Esophagus squamous epithelium (tissue), 5 donors: Measurements from ENCODE around the gene LIN28B. TPM values are rescaled to one million over a fixed set of nuclear protein-coding genes. Genes with fewer than 3 reads are reported as not detected.

Experiments
- DNase-seq: peaks from one replicate; lab custom pipeline; 2025; lab: John Stamatoyannopoulos, UW
- H3K27ac ChIP-seq, 4 donors: fragments of 200-600 bp; sonication (generic); one replicate each; pipeline ENCODE4 v1.5.1; 2016 to 2019; ENCODE audit warnings: mild to moderate bottlenecking in 1 of 4
- H3K27me3 ChIP-seq, 4 donors: fragments of 200-600 bp; sonication (generic); 1 replicate in 3 of 4; 2 replicates in 1 of 4; pipeline versions ENCODE4 v1.5.1 to v1.6.0; 2017 to 2021; ENCODE audit warnings: antibody characterized with exemption in 1 of 4
- H3K36me3 ChIP-seq, 3 donors: fragments of 200-600 bp; sonication (generic); one replicate each; pipeline ENCODE4 v1.5.1; 2016 to 2019
- H3K4me1 ChIP-seq, 3 donors: fragments of 200-600 bp; sonication (generic); one replicate each; pipeline ENCODE4 v1.5.1; 2017 to 2019
- H3K4me3 ChIP-seq, 4 donors: fragments of 200-600 bp; sonication (generic); 1 replicate in 3 of 4; 2 replicates in 1 of 4; pipeline ENCODE4 v1.5.1; 2016 to 2019; ENCODE audit warnings: mild to moderate bottlenecking in 2 of 4, moderate library complexity in 1 of 4
- H3K9me3 ChIP-seq, 3 donors: fragments of 200-600 bp; sonication (generic); one replicate each; pipeline ENCODE4 v1.5.1; 2016 to 2019
- CTCF ChIP-seq, 6 experiments: fragments of 450-650 bp in 4 of 6; fragments of 200-600 bp in 2 of 6; sonication (generic) in 2 of 6; IDR thresholded peaks; one replicate each; pipeline ENCODE4 v1.5.1; 2016 to 2019; ENCODE audit warnings: antibody characterized with exemption in 6 of 6, mild to moderate bottlenecking in 4 of 6, moderate library complexity in 4 of 6
- POLR2A ChIP-seq, 4 donors: fragments of 450-650 bp; IDR thresholded peaks; one replicate each; pipeline ENCODE4 v1.6.1; 2017; ENCODE audit warnings: antibody characterized with exemption in 4 of 4, mild to moderate bottlenecking in 4 of 4, moderate library complexity in 3 of 4
- WGBS, 2 donors: methylation state at CpG; one replicate each; pipeline ENCODE4 v1.1.5; 2018; 5-methylcytosine and 5-hydroxymethylcytosine counted together
- intact Hi-C: fragments of 100-400 bp; cut with DNase I; formaldehyde crosslinking; loops from one replicate; pipeline ENCODE4 v1.15.0; 2022
- total RNA-seq, 4 donors: library from RNA; depleted of rRNA; stranded (reverse); fragments of >200 nt; gene quantifications; one replicate each; pipeline ENCODE4 v1.1.0, GENCODE V29; 2016
- donor health status: DM: yes; HTN: yes; CAD: no.

The LIN28B gene
- total RNA-seq, 4 donors from 2014 or later = not detected

DNA sequence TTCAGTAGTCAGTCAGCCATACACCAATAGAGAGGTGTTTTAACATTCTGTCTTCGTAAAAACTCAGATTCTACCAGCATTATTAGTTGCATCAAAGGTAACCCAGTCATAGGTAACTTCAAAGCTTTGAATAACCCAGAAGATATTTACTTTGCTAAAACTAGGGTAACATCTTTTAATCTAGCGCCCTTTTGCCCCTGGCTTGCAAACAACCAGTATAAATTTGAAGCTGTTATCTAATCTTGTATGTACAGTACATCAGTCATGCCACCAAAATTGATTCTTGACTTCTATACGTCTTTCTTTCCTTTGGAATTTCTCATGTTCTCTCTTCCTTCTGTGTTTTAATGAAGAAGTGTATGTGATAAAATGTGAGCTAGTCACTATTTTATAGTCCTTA is 109.3 kb downstream of the LIN28B start:
- intact Hi-C loops = no loop called here
- H3K4me1 ChIP-seq = no peaks in the 10 kb centered on the region

DNA sequence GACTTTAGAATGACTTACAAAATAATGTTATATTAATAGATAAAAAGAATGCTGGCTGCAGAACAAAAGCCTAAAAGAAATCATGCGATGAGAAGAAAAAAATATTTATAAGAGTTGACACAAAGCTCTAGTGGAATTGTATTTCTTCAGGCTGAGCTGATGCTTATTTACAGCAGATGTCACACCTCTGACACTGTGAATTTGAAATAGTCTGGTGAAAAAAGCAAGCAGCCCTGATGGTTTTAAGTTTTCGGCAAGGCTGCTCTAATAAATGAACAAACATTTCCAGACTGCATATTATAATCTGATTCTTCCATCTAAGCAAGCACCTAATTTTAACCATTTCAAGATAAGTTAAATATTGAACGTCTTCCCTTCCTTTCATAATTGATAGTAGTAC is 109.9 kb downstream of the LIN28B start:
- no peak overlapping the region for H3K27ac ChIP-seq
- H3K4me3 ChIP-seq = no peak overlapping the region
- peaks cover 0 to 32% (median 0%) of the 10 kb centered on the region in 4 donors for H3K27me3 ChIP-seq
- H3K9me3 ChIP-seq = no peaks in the 10 kb centered on the region
- intact Hi-C loops = no loop called here
- TF ChIP-seq POLR2A (IDR thresholded peaks at IDR 0.05) = no peak
- TF ChIP-seq CTCF (IDR thresholded peaks at IDR 0.05) = no peak
- no peak for DNase-seq
- 43 to 47% methylated on average over 3 of the region's 3 CpGs for WGBS, 2 donors
- no peaks in the 10 kb centered on the region for H3K36me3 ChIP-seq
- H3K4me1 ChIP-seq = no peaks in the 10 kb centered on the region

More for the DNA sequence above, 109.3 kb downstream of the LIN28B start:
- WGBS, 2 donors = 38 to 54% methylated on average over 3 of the region's 3 CpGs
- Histone ChIP-seq H3K36me3 (no peaks in the 10 kb centered on the region), H3K9me3 (no peaks in the 10 kb centered on the region), H3K27ac (no peak overlapping the region), H3K27me3 (peaks cover 0 to 32% (median 0%) of the 10 kb centered on the region in 4 donors), H3K4me3 (no peak overlapping the region)
- no peak for DNase-seq
- TF ChIP-seq CTCF (IDR thresholded peaks at IDR 0.05) = no peak
- TF ChIP-seq POLR2A (IDR thresholded peaks at IDR 0.05) = no peak

GRCh38 chr6:105067329-105067728 is 110.4 kb downstream of the LIN28B start:
- H3K27me3 ChIP-seq = peaks cover 0 to 32% (median 0%) of the 10 kb centered on the region in 4 donors
- no peaks in the 10 kb centered on the region for H3K4me1 ChIP-seq
- intact Hi-C loops = no loop called here
- H3K4me3 ChIP-seq = no peak overlapping the region
- DNase-seq = no peak
- no peak overlapping the region for H3K27ac ChIP-seq
- no peak for TF ChIP-seq CTCF (IDR thresholded peaks at IDR 0.05)
- TF ChIP-seq POLR2A (IDR thresholded peaks at IDR 0.05) = no peak
- H3K9me3 ChIP-seq = no peaks in the 10 kb centered on the region
- no peaks in the 10 kb centered on the region for H3K36me3 ChIP-seq
- WGBS, 2 donors = 17 to 25% methylated on average over 1 of the region's 1 CpG

GRCh38 chr6:105068407-105068806 is 111.5 kb downstream of the LIN28B start:
- 59 to 63% methylated on average over 2 of the region's 2 CpGs for WGBS, 2 donors
- no peak for DNase-seq
- H3K36me3 ChIP-seq = no peaks in the 10 kb centered on the region
- TF ChIP-seq CTCF (IDR thresholded peaks at IDR 0.05) (no peak), POLR2A (IDR thresholded peaks at IDR 0.05) (no peak)
- H3K4me1 ChIP-seq = no peaks in the 10 kb centered on the region
- intact Hi-C loops = no loop called here
- H3K27ac ChIP-seq = no peak overlapping the region
- H3K9me3 ChIP-seq = no peaks in the 10 kb centered on the region
- H3K27me3 ChIP-seq = peaks cover 0 to 32% (median 0%) of the 10 kb centered on the region in 4 donors
- H3K4me3 ChIP-seq = no peak overlapping the region

- Histone ChIP-seq H3K9me3 (no peaks in the 10 kb centered on the region), H3K4me3 (no peak overlapping the region), H3K36me3 (no peaks in the 10 kb centered on the region), H3K27me3 (peaks cover 0 to 32% (median 0%) of the 10 kb centered on the region in 4 donors), H3K4me1 (no peaks in the 10 kb centered on the region), H3K27ac (no peak overlapping the region)
- TF ChIP-seq POLR2A (IDR thresholded peaks at IDR 0.05) (no peak), CTCF (IDR thresholded peaks at IDR 0.05) (no peak)
- DNase-seq = no peak
- WGBS, 2 donors = 80 to 81% methylated on average over 1 of the region's 1 CpG
- intact Hi-C loops = no loop called here
Observed at GRCh38 chr6:105069821-105070445, 113.0 kb downstream of the LIN28B start.
